ENCODE data around the gene PROCA1. TPM values are rescaled to one million over a fixed set of nuclear protein-coding genes. Genes with fewer than 3 reads are reported as not detected.

Gene PROCA1
- total and polyA plus RNA-seq, 9 donors, result 2.7 to 6.7 (median 5.0) TPM

- no peaks in the 10 kb centered on the region for H3K36me3 ChIP-seq
- no peak for DNase-seq
- H3K4me3 ChIP-seq, result no peak overlapping the region
- WGBS, 3 donors, result 80 to 86% (median 82%) methylated on average over 4 of the region's 4 CpGs
- TF ChIP-seq CTCF (IDR thresholded peaks at IDR 0.05) (no peak), POLR2A (IDR thresholded peaks at IDR 0.05) (no peak), EP300 (IDR thresholded peaks at IDR 0.05) (no peak)
- H3K27ac ChIP-seq, result no peak overlapping the region
- H3K9me3 ChIP-seq, result no peaks in the 10 kb centered on the region
- intact Hi-C loops (cut with DNase I), result no loop called here
- H3K27me3 ChIP-seq, result no peaks in the 10 kb centered on the region
- H3K4me1 ChIP-seq (ENCODE audit: insufficient read depth), result no peaks in the 10 kb centered on the region
Measured at GRCh38 chr17:28686296-28686695, 25.4 kb downstream of the PROCA1 start.

- intact Hi-C loops (cut with DNase I), result no loop called here
- H3K4me3 ChIP-seq, result no peak overlapping the region
- WGBS, 3 donors, result 62 to 82% (median 65%) methylated on average over 5 of the region's 5 CpGs
- H3K27me3 ChIP-seq, result no peaks in the 10 kb centered on the region
- DNase-seq, result peak in 1 of 5 donors; percentile 8
- no peak overlapping the region for H3K27ac ChIP-seq
- no peaks in the 10 kb centered on the region for H3K36me3 ChIP-seq
- TF ChIP-seq POLR2A (IDR thresholded peaks at IDR 0.05), result no peak
- no peak for TF ChIP-seq EP300 (IDR thresholded peaks at IDR 0.05)
- TF ChIP-seq CTCF (IDR thresholded peaks at IDR 0.05), result no peak
- H3K9me3 ChIP-seq, result no peaks in the 10 kb centered on the region
- no peaks in the 10 kb centered on the region for H3K4me1 ChIP-seq (ENCODE audit: insufficient read depth)
Measured at GRCh38 chr17:28685366-28685765, 26.3 kb downstream of the PROCA1 start.

GRCh38 chr17:28684963-28685362 is 26.7 kb downstream of the PROCA1 start:
- Histone ChIP-seq H3K27me3 (no peaks in the 10 kb centered on the region), H3K36me3 (no peaks in the 10 kb centered on the region), H3K9me3 (no peaks in the 10 kb centered on the region), H3K4me3 (no peak overlapping the region), H3K27ac (no peak overlapping the region), H3K4me1 (ENCODE audit: insufficient read depth) (no peaks in the 10 kb centered on the region)
- DNase-seq, result peak; percentile 42 to 66 (median 60)
- 12 to 25% (median 21%) methylated on average over 3 of the region's 3 CpGs for WGBS, 3 donors
- intact Hi-C loops (cut with DNase I), result no loop called here
- TF ChIP-seq EP300 (IDR thresholded peaks at IDR 0.05) (no peak), POLR2A (IDR thresholded peaks at IDR 0.05) (no peak), CTCF (IDR thresholded peaks at IDR 0.05) (no peak)

- no peak overlapping the region for H3K27ac ChIP-seq
- no peaks in the 10 kb centered on the region for H3K4me1 ChIP-seq (ENCODE audit: insufficient read depth)
- peak in 1 of 5 donors; percentile 27 for DNase-seq
- no peaks in the 10 kb centered on the region for H3K36me3 ChIP-seq
- no peaks in the 10 kb centered on the region for H3K27me3 ChIP-seq
- WGBS, 3 donors, result 82 to 89% (median 89%) methylated on average over 11 of the region's 11 CpGs
- no peak for TF ChIP-seq CTCF (IDR thresholded peaks at IDR 0.05)
- no peak overlapping the region for H3K4me3 ChIP-seq
- no peaks in the 10 kb centered on the region for H3K9me3 ChIP-seq
- intact Hi-C loops (cut with DNase I), result no loop called here
Measured at GRCh38 chr17:28682655-28683054, 29.0 kb downstream of the PROCA1 start.

Data from ovary (tissue), 9 donors.